ENCODE results near the gene TRIP10. TPM values are rescaled to one million over a fixed set of nuclear protein-coding genes. Genes with fewer than 3 reads are reported as not detected.
"Not testable (repeated sequence)": the region's sequence is repeated elsewhere in the genome, so short reads cannot be mapped to it uniquely, and the experiment has no call there.

Gene TRIP10
- total RNA-seq, 1 donor from 2014 or later: 129 TPM

DNA sequence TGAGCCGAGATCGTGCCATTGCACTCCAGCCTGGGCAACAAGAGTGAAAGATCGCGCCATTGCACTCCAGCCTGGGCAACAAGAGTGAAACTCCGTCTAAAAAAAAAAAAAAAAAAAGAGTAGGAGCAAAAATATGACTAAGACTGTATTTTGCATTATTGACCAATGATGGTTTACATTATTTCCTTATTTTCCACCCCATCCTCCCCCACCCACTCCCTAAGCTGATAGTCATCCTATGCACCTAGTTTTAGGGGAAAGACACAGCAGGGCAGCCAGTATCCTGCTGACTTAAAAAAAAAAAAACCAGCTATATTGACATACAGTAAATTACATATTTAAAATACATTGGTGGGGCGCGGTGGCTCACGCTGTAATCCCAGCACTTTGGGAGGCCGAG, 58.2 kb downstream of the TRIP10 start:
- no peak for ATAC-seq

DNA sequence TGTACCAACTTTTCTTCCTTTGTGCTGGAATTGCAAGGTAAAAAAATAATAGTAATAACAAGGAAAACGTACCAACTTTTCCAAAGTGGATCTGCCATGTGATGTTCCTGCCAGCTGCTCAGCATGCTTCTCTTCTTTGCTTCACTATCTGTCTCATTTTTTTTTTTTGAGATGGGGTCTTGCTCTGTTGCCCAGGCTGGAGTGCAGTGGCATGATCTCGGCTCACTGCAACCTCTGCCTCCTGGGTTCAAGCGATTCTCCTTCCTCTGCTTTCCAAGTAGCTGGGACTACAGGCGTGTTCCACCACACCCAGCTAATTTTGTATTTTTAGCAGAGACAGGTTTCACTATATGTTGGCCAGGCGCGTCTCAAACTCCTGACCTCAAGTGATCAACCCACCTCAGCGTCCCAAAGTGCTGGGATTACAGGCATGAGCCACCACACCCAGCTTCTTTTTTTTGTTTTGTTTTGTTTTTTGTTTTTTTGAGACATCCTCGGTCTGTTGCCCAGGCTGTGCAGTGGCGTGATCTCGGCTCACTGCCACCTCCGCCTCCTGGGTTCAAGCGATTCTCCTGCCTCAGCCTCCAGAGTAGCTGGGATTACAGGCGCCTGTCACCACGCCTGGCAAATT, 60.8 kb downstream of the TRIP10 start:
- ATAC-seq: not testable (repeated sequence)

DNA sequence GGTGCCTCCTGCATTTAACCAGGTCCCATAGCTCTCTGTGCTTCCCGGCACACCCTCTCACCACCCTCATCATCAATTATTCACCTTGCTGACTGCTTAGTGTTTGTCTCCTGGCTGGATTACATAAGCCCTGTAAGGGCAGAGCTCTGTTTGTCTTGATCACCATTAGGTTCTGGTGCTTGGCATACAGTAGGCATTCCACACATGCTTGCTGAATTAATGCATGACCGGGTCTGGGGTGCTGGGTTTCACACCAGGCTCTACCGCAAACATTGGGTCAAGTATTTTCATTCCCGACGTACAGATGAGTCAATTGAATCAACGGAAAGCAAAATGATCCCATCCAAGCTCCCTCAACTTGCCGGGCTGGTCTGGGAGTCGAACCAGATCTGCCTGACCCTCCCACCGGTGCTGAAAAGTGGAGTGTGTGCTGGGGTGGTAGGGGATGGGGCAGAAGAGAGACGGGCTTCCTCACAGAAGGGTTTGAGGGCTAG, 61.6 kb downstream of the TRIP10 start:
- peak; percentile 89 for ATAC-seq

Other genes starting within 250 kb of the TRIP10 start
- gene TUBB4A, start 237.4 kb upstream of the TRIP10 start, total RNA-seq: 0.12 TPM
- gene TNFSF9, start 208.7 kb upstream of the TRIP10 start, total RNA-seq: 4.7 TPM
- not detected for gene CD70, start 148.5 kb upstream of the TRIP10 start, total RNA-seq
- 0.28 TPM for gene TNFSF14, start 69.5 kb upstream of the TRIP10 start, total RNA-seq
- gene C3, start 19.0 kb upstream of the TRIP10 start, total RNA-seq: 65.0 TPM
- gene GPR108, start 2.1 kb upstream of the TRIP10 start, total RNA-seq: 65.9 TPM
- gene SH2D3A, start 27.8 kb downstream of the TRIP10 start, total RNA-seq: 28.7 TPM
- 1.3 TPM for gene VAV1, start 33.0 kb downstream of the TRIP10 start, total RNA-seq
- gene ADGRE1, start 147.9 kb downstream of the TRIP10 start, total RNA-seq: not detected